ENCODE data around the gene SMOC1. TPM values are rescaled to one million over a fixed set of nuclear protein-coding genes. Genes with fewer than 3 reads are reported as not detected.

SMOC1 gene
- total RNA-seq, 1 donor from 2014 or later, result not detected

DNA sequence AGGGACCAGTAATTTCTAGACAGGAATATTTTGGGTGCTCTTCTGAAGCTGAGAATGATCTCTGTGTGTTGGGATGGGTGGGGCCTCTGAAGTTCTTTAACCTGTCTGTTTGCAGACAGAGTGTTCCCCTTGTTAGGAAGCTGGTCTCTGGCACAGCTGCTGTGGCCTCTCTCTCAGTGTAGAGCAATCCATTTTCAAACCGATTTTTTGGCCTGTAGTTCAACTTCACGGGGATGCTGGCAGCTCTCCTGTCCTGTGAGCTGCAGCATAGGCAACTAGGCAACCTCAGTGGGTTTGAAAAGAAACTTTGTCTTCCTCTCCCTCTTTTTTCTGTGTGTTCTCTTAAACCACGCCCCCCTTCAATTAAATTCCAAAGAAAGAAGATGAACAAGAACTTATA is 69.1 kb downstream of the SMOC1 start:
- H3K4me3 Mint-ChIP-seq, result no peak overlapping the region

DNA sequence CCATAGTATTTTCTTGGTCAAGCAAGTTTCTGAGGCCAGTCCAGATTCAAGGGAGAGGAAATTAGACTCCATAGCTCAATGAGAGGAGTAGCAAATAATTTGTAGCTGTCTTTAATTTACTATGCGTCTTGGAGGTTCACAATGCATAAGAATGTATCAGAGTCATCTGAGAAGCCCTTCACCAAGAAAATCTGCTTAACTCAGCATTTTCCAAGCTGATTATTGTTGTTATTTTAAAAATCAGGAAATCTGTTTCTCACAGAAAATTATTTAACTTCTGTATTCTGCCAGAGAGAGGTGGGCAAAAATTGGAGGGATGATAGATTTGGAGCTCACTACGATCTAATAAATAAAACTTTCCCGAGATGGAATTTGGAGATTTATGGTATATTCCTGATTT is 72.0 kb downstream of the SMOC1 start:
- Mint-ChIP-seq H3K4me1 (no peaks in the 10 kb centered on the region), H3K27me3 (peaks cover 30% of the 10 kb centered on the region), H3K4me3 (no peak overlapping the region), H3K36me3 (ENCODE audit: low read depth) (no peaks in the 10 kb centered on the region), H3K27ac (no peak overlapping the region), H3K9me3 (peaks cover 7% of the 10 kb centered on the region)
- POLR2A ChIA-PET, result no interaction called here
- intact Hi-C loops (cut with micrococcal nuclease), result no loop called here
- no peak for ATAC-seq (ENCODE audit: low read depth)
- TF ChIP-seq, protein P1, sequence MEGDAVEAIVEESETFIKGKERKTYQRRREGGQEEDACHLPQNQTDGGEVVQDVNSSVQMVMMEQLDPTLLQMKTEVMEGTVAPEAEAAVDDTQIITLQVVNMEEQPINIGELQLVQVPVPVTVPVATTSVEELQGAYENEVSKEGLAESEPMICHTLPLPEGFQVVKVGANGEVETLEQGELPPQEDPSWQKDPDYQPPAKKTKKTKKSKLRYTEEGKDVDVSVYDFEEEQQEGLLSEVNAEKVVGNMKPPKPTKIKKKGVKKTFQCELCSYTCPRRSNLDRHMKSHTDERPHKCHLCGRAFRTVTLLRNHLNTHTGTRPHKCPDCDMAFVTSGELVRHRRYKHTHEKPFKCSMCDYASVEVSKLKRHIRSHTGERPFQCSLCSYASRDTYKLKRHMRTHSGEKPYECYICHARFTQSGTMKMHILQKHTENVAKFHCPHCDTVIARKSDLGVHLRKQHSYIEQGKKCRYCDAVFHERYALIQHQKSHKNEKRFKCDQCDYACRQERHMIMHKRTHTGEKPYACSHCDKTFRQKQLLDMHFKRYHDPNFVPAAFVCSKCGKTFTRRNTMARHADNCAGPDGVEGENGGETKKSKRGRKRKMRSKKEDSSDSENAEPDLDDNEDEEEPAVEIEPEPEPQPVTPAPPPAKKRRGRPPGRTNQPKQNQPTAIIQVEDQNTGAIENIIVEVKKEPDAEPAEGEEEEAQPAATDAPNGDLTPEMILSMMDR (IDR thresholded peaks at IDR 0.05), result no peak
- CTCF ChIA-PET, result no interaction called here
- no peak for DNase-seq

More for the DNA sequence above, 69.1 kb downstream of the SMOC1 start:
- no peak overlapping the region for H3K27ac Mint-ChIP-seq
- intact Hi-C loops (cut with micrococcal nuclease), result no loop called here
- H3K9me3 Mint-ChIP-seq, result peaks cover 10% of the 10 kb centered on the region
- CTCF ChIA-PET, result no interaction called here
- no peak for DNase-seq
- H3K4me1 Mint-ChIP-seq, result no peaks in the 10 kb centered on the region
- TF ChIP-seq, protein P1 (IDR thresholded peaks at IDR 0.05), result no peak
- peaks cover 22% of the 10 kb centered on the region for H3K27me3 Mint-ChIP-seq
- no peak for ATAC-seq (ENCODE audit: low read depth)
- no peaks in the 10 kb centered on the region for H3K36me3 Mint-ChIP-seq (ENCODE audit: low read depth)
- POLR2A ChIA-PET, result no interaction called here

DNA sequence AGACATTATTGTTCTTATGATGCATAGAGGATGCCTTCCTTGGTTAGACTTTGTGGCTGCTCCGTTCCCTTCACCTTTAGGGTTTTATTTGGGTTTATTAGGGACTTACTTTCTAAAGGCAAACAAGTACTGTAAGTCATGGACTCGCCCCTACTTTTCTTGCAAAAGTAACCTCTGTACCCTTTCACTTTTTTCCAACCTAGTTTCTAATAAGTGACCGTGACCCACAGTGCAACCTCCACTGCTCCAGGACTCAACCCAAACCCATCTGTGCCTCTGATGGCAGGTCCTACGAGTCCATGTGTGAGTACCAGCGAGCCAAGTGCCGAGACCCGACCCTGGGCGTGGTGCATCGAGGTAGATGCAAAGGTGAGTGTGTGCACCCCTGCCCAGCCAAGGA is 72.7 kb downstream of the SMOC1 start:
- no peaks in the 10 kb centered on the region for H3K4me1 Mint-ChIP-seq
- TF ChIP-seq, protein P1 (IDR thresholded peaks at IDR 0.05), result no peak
- no peak overlapping the region for H3K4me3 Mint-ChIP-seq
- POLR2A ChIA-PET, result no interaction called here
- ATAC-seq (ENCODE audit: low read depth), result no peak
- no peaks in the 10 kb centered on the region for H3K36me3 Mint-ChIP-seq (ENCODE audit: low read depth)
- H3K9me3 Mint-ChIP-seq, result peaks cover 7% of the 10 kb centered on the region
- no peak overlapping the region for H3K27ac Mint-ChIP-seq
- peaks cover 35% of the 10 kb centered on the region for H3K27me3 Mint-ChIP-seq
- intact Hi-C loops (cut with micrococcal nuclease), result no loop called here
- no peak for DNase-seq
- CTCF ChIA-PET, result no interaction called here

DNA sequence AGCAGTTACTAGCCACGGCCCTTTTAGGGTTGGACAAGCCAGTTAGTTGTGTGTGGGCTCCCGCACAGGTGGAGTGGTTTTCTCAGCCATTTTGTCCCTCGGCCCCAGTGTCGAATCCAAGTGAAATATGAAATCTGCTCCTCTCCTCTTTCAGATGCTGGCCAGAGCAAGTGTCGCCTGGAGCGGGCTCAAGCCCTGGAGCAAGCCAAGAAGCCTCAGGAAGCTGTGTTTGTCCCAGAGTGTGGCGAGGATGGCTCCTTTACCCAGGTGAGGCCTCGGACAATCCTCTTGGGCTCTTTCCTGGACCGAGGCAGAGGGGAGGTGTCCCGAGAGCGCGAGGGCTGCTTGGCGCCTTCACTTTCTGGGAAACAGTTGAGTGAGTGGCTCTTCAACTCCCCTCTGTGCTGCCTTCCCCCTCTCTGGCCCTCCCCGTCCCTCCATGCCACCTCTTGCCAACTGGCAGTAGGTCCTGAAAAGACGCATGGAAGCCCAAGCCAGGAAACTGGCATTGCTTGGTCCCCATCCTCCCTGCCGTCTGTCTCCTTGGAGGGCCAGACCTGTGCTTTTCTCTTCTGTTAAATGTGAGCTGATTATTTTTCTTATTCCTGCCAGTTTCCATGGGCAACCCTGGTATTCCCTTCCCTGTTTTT is 74.2 kb downstream of the SMOC1 start:
- H3K4me1 Mint-ChIP-seq, result no peaks in the 10 kb centered on the region
- CTCF ChIA-PET, result no interaction called here
- peaks cover 35% of the 10 kb centered on the region for H3K27me3 Mint-ChIP-seq
- POLR2A ChIA-PET, result no interaction called here
- H3K27ac Mint-ChIP-seq, result no peak overlapping the region
- no peak for DNase-seq
- no peak for ATAC-seq (ENCODE audit: low read depth)
- TF ChIP-seq, protein P1 (IDR thresholded peaks at IDR 0.05), result no peak
- H3K4me3 Mint-ChIP-seq, result no peak overlapping the region
- H3K9me3 Mint-ChIP-seq, result peaks cover 5% of the 10 kb centered on the region
- intact Hi-C loops (cut with micrococcal nuclease), result no loop called here
- no peaks in the 10 kb centered on the region for H3K36me3 Mint-ChIP-seq (ENCODE audit: low read depth)

DNA sequence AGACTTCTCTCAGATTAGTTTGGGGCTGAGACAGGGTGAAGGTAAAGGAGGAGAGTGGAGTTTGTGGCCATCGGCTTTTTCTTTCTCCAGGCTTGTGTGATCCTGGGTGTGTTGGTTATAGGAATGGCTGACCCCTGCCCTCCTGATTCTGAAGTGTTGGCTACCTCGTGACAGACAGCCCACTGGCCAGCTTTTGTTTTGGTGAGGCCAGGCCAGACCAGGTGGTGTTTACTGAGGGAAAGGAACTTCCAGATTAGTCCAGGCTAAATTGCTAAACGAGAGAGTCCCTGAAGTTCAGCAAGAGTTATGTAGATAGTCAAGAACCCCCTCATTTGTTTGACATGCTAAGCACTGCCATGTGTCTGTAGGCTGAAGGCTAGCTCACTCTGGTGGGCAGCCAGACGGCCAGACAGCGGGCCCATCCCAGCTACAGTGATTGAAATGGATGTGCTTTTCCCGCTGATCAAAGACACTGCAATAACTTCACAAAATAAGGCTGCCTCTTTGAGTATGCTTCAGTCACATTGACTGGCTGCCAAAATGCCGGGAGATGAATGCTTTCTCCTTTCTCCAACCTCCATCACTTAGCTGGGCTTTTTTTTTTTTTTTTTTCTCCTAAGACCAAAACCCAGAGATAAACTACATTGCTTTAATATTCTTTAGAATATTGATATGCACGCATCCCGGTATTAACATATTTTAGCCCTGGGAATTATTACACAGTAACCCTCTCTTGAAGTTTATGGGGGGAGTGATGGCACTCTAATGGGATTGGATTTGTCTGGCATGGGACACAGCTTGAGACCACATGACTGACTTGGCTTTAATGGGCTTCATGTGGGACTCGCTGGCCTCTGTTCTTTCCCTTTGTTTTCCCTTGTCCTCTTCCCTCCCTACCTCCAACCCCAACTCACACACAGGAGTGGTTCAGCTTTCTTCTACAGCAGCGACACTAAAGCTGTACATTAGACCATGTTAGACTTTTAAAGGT is 76.9 kb downstream of the SMOC1 start:
- ChIA-PET POLR2A (no interaction called here), CTCF (no interaction called here)
- Mint-ChIP-seq H3K27me3 (peaks cover 20% of the 10 kb centered on the region), H3K36me3 (ENCODE audit: low read depth) (no peaks in the 10 kb centered on the region), H3K27ac (no peak overlapping the region), H3K4me3 (no peak overlapping the region), H3K4me1 (no peaks in the 10 kb centered on the region), H3K9me3 (no peaks in the 10 kb centered on the region)
- ATAC-seq (ENCODE audit: low read depth) (no peak), DNase-seq (no peak)
- intact Hi-C loops (cut with micrococcal nuclease), result no loop called here
- TF ChIP-seq, protein P1 (IDR thresholded peaks at IDR 0.05), result no peak

All from activated B cell treated with CpG ODN at 0.5 μM for 24 hours (primary cell).